ENCODE data around the gene RNF146.

The RNF146 gene

DNA sequence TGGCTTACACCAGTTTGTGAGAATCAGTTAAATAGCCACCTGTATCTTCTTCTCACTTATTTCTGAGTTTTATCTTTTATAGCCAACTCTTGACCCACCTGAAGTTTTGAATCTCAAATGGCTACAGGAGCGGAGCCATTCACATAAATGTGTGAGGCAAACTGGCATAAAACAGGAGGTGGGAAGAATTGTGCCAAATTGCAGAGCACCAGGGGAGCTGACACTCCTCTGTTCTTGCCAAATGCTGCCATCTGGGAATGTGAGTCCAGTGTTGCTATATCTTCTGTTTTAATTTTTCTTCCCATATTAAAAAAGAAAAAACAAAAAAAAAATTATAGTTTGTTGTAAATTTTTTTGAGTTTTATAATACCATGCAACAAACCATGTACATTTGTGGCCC lies 17.0 kb upstream of the RNF146 start (continued):
- TF ChIP-seq, protein P1, sequence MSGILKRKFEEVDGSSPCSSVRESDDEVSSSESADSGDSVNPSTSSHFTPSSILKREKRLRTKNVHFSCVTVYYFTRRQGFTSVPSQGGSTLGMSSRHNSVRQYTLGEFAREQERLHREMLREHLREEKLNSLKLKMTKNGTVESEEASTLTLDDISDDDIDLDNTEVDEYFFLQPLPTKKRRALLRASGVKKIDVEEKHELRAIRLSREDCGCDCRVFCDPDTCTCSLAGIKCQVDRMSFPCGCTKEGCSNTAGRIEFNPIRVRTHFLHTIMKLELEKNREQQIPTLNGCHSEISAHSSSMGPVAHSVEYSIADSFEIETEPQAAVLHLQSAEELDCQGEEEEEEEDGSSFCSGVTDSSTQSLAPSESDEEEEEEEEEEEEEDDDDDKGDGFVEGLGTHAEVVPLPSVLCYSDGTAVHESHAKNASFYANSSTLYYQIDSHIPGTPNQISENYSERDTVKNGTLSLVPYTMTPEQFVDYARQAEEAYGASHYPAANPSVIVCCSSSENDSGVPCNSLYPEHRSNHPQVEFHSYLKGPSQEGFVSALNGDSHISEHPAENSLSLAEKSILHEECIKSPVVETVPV (CRISPR knock-in tag; IDR thresholded peaks at IDR 0.05), result no peak
- no peak for TF ChIP-seq SNAI2 (CRISPR knock-in tag; IDR thresholded peaks at IDR 0.05)

DNA sequence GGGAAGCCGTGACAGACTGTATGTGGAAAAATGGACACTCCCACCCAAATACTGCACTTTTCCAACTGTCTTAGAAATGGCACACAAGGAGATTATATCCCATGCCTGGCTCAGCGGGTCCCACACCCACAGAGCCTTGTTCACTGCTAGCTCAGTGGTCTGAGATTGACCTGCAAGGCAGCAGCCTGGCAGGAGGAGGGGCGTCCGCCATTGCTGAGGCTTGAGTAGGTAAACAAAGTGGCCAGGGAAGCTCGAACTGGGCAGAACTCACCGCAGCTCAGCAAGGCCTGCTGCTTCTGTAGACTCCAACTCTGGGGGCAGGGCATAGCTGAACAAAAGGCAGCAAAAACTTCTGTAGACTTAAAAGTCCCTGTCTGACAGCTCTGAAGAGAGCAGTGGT lies 11.4 kb upstream of the RNF146 start:
- TF ChIP-seq ARNTL (CRISPR knock-in tag; IDR thresholded peaks at IDR 0.05; ENCODE audit: borderline replicate concordance, low read depth), result no peak
- no peak for TF ChIP-seq ZC3H10 (CRISPR knock-in tag; IDR thresholded peaks at IDR 0.05)
- TF ChIP-seq, protein P2, sequence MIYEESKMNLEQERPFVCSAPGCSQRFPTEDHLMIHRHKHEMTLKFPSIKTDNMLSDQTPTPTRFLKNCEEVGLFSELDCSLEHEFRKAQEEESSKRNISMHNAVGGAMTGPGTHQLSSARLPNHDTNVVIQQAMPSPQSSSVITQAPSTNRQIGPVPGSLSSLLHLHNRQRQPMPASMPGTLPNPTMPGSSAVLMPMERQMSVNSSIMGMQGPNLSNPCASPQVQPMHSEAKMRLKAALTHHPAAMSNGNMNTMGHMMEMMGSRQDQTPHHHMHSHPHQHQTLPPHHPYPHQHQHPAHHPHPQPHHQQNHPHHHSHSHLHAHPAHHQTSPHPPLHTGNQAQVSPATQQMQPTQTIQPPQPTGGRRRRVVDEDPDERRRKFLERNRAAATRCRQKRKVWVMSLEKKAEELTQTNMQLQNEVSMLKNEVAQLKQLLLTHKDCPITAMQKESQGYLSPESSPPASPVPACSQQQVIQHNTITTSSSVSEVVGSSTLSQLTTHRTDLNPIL (CRISPR knock-in tag; IDR thresholded peaks at IDR 0.05; ENCODE audit: low read depth), result no peak
- ATAC-seq, result no peak

DNA sequence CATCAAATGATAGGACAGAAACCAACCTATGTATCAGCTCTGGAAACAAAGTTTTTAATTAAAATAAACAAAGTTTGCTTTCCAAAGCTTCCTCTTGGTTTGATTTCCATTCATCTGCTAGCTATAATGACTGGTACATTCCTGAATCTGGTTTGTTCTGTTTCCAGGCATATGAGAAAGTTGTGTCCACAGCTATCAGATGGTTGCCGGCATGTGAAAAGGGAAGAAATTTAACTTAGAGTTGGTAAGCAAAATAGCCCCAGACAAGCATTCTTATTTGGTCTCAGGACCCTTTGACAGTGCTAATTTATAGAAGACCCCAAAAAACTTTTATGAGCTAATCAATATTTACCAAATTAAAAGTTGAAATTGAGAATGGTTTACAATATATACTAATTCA lies 3.8 kb upstream of the RNF146 start:
- no peak for ATAC-seq
- no peak for TF ChIP-seq ZC3H10 (CRISPR knock-in tag; IDR thresholded peaks at IDR 0.05)
- TF ChIP-seq ZFP3 (CRISPR knock-in tag; IDR thresholded peaks at IDR 0.05), result no peak
- no peak for TF ChIP-seq SNAI2 (CRISPR knock-in tag; IDR thresholded peaks at IDR 0.05)
- TF ChIP-seq BACH2 (CRISPR knock-in tag; IDR thresholded peaks at IDR 0.05; ENCODE audit: borderline replicate concordance), result no peak
- no peak for TF ChIP-seq ESRRG (CRISPR knock-in tag; IDR thresholded peaks at IDR 0.05)
- no peak for TF ChIP-seq PPARA (CRISPR knock-in tag; IDR thresholded peaks at IDR 0.05; ENCODE audit: borderline replicate concordance)
- TF ChIP-seq, protein P2 (CRISPR knock-in tag; IDR thresholded peaks at IDR 0.05; ENCODE audit: low read depth), result no peak
- TF ChIP-seq, protein P3, sequence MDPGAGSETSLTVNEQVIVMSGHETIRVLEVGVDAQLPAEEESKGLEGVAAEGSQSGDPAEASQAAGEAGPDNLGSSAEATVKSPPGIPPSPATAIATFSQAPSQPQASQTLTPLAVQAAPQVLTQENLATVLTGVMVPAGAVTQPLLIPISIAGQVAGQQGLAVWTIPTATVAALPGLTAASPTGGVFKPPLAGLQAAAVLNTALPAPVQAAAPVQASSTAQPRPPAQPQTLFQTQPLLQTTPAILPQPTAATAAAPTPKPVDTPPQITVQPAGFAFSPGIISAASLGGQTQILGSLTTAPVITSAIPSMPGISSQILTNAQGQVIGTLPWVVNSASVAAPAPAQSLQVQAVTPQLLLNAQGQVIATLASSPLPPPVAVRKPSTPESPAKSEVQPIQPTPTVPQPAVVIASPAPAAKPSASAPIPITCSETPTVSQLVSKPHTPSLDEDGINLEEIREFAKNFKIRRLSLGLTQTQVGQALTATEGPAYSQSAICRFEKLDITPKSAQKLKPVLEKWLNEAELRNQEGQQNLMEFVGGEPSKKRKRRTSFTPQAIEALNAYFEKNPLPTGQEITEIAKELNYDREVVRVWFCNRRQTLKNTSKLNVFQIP (CRISPR knock-in tag; IDR thresholded peaks at IDR 0.05; ENCODE audit: borderline replicate concordance, low read depth), result no peak
- no peak for TF ChIP-seq OSR1 (CRISPR knock-in tag; IDR thresholded peaks at IDR 0.05)

DNA sequence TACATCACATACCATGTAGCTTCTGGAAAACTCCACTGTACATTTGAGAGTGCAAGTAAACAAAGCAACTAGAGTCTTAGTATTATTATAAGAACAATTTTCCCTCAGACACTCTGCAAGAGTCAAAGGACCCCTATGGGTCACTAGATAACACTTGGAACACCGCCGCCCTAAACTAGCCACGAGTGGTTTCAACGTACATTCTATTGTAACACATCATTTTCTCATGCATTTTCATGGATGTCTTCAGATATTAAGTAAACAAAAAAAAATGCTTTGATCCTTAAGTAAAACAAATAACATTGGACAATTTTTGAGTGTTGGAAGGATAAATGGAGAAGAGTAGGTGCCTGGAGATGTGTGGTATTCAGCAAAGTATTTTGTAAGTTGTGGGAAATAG lies 3.2 kb upstream of the RNF146 start:
- no peak for ATAC-seq
- TF ChIP-seq ARNTL (CRISPR knock-in tag; IDR thresholded peaks at IDR 0.05; ENCODE audit: borderline replicate concordance, low read depth) (no peak), ISL1 (CRISPR knock-in tag; IDR thresholded peaks at IDR 0.05) (no peak), TCF4 (CRISPR knock-in tag; IDR thresholded peaks at IDR 0.05; ENCODE audit: borderline replicate concordance) (no peak), BACH2 (CRISPR knock-in tag; IDR thresholded peaks at IDR 0.05; ENCODE audit: borderline replicate concordance) (no peak), OSR1 (CRISPR knock-in tag; IDR thresholded peaks at IDR 0.05) (no peak), ZNF565 (CRISPR knock-in tag; conservative IDR thresholded peaks at IDR 0.05; ENCODE audit: low read depth) (no peak), TOX (CRISPR knock-in tag; IDR thresholded peaks at IDR 0.05; ENCODE audit: borderline replicate concordance) (no peak), ZNF70 (CRISPR knock-in tag; IDR thresholded peaks at IDR 0.05) (no peak), PPARA (CRISPR knock-in tag; IDR thresholded peaks at IDR 0.05; ENCODE audit: borderline replicate concordance) (no peak), SNAI2 (CRISPR knock-in tag; IDR thresholded peaks at IDR 0.05) (no peak), GLIS3 (CRISPR knock-in tag; IDR thresholded peaks at IDR 0.05) (no peak), ZFP3 (CRISPR knock-in tag; IDR thresholded peaks at IDR 0.05) (no peak), ESRRG (CRISPR knock-in tag; IDR thresholded peaks at IDR 0.05) (no peak), RARB (CRISPR knock-in tag; IDR thresholded peaks at IDR 0.05) (no peak), ZNF8 (CRISPR knock-in tag; IDR thresholded peaks at IDR 0.05) (no peak), ZC3H10 (CRISPR knock-in tag; IDR thresholded peaks at IDR 0.05) (no peak)
- TF ChIP-seq, protein P1 (CRISPR knock-in tag; IDR thresholded peaks at IDR 0.05), result no peak
- TF ChIP-seq, protein P4, sequence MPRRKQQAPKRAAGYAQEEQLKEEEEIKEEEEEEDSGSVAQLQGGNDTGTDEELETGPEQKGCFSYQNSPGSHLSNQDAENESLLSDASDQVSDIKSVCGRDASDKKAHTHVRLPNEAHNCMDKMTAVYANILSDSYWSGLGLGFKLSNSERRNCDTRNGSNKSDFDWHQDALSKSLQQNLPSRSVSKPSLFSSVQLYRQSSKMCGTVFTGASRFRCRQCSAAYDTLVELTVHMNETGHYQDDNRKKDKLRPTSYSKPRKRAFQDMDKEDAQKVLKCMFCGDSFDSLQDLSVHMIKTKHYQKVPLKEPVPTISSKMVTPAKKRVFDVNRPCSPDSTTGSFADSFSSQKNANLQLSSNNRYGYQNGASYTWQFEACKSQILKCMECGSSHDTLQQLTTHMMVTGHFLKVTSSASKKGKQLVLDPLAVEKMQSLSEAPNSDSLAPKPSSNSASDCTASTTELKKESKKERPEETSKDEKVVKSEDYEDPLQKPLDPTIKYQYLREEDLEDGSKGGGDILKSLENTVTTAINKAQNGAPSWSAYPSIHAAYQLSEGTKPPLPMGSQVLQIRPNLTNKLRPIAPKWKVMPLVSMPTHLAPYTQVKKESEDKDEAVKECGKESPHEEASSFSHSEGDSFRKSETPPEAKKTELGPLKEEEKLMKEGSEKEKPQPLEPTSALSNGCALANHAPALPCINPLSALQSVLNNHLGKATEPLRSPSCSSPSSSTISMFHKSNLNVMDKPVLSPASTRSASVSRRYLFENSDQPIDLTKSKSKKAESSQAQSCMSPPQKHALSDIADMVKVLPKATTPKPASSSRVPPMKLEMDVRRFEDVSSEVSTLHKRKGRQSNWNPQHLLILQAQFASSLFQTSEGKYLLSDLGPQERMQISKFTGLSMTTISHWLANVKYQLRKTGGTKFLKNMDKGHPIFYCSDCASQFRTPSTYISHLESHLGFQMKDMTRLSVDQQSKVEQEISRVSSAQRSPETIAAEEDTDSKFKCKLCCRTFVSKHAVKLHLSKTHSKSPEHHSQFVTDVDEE (CRISPR knock-in tag; IDR thresholded peaks at IDR 0.05), result no peak
- TF ChIP-seq, protein P3 (CRISPR knock-in tag; IDR thresholded peaks at IDR 0.05; ENCODE audit: borderline replicate concordance, low read depth), result no peak

All from SK-N-SH treated with all-trans-retinoic acid at 6 μM for 48 hours (cell line).